ENCODE results near the gene KDM4D. TPM values are rescaled to one million over a fixed set of nuclear protein-coding genes. Genes with fewer than 3 reads are reported as not detected.

The KDM4D gene
- total and polyA plus RNA-seq, 2 of the 4 experiments (the other 2 are of a cell fraction), result 0.90 to 1.1 TPM

GRCh38 chr11:94958121-94958696 is 15.3 kb upstream of the KDM4D start:
- Histone ChIP-seq H3K18ac (ENCODE audit: low read depth, low read length) (peak overlapping the region; percentile 89), H3K9ac (ENCODE audit: low read depth, low read length) (peak overlapping the region; percentile 59), H2AK5ac (ENCODE audit: low read depth, low read length) (no peak overlapping the region; the same call in 1 of the 2 replicates), H3K4me1 (ENCODE audit: control insufficient read depth, insufficient read depth, low read length) (peaks cover 5% of the 10 kb centered on the region), H3K4me2 (ENCODE audit: low read depth, low read length) (0 out of 2 replicates have a peak overlapping the region, but pooled peaks have one; percentile 44), H3K4me3 (ENCODE audit: insufficient read depth, low read depth, low read length) (no peak overlapping the region), H3K27ac (ENCODE audit: insufficient read depth, low read length) (peak overlapping the region; percentile 80), H3K23ac (ENCODE audit: low read depth, low read length) (no peak overlapping the region), H2BK20ac (ENCODE audit: low read depth, low read length) (peak overlapping the region; percentile 50; the same call in 1 of the 2 replicates), H2AK9ac (replicated peaks; ENCODE audit: low read depth, low read length, poor library complexity) (peak overlapping the region; percentile 8), H4K20me1 (ENCODE audit: insufficient read depth, low read length) (no peaks in the 10 kb centered on the region), H3K4ac (ENCODE audit: low read depth, low read length) (peak overlapping the region; percentile 74), H2BK15ac (ENCODE audit: low read depth, low read length) (no peak overlapping the region), H3K14ac (replicated peaks; ENCODE audit: low read depth, low read length) (peak overlapping the region; percentile 75), H3K36me3 (ENCODE audit: control insufficient read depth, insufficient read depth, low read length) (peaks cover 6% of the 10 kb centered on the region; the same call in 1 of the 2 replicates), H3K27me3 (ENCODE audit: control insufficient read depth, insufficient read depth, low read length) (no peaks in the 10 kb centered on the region), H2BK5ac (ENCODE audit: low read depth, low read length, poor library complexity, severe bottlenecking) (peak overlapping the region; percentile 71), H3K9me3 (ENCODE audit: control insufficient read depth, insufficient read depth, low read length) (no peaks in the 10 kb centered on the region), H4K8ac (ENCODE audit: low read depth in 2 of 2, low read length in 2 of 2) (peak overlapping the region; percentile 26 to 44; a peak in 2 of 4 replicates), H2AFZ (replicated peaks; ENCODE audit: low read length, poor library complexity) (peak overlapping the region; percentile 60), H3K79me1 (ENCODE audit: low read depth in 1 of 2, low read length in 2 of 2) (no peaks in the 10 kb centered on the region; a peak in 1 of 4 replicates), H4K5ac (ENCODE audit: low read depth, low read length) (peak overlapping the region; percentile 95), H3K56ac (ENCODE audit: extremely low read depth, insufficient read depth, low read length) (0 out of 2 replicates have a peak overlapping the region, but pooled peaks have one; percentile 33), H3K9me1 (ENCODE audit: insufficient read depth, low read length) (0 out of 2 replicates have a peak, but pooled peaks cover 4% of the 10 kb centered on the region), H4K91ac (ENCODE audit: insufficient read depth, low read depth, low read length) (peak overlapping the region; percentile 69; the same call in 1 of the 2 replicates), H2BK120ac (ENCODE audit: low read depth, low read length) (peak overlapping the region; percentile 63)
- ATAC-seq (ENCODE audit: low read depth) (peak; percentile 95), DNase-seq (peak; percentile 66)
- intact Hi-C loops (cut with micrococcal nuclease), result no loop called here
- POLR2A ChIA-PET (ENCODE audit: unreplicated experiment), result interaction anchor here (0.5 to 0.9 kb wide), 3 partner anchors 10 to 25 kb away, joined by 3 to 12 read pairs (median 5); no protein-coding TSS in a partner anchor
- CTCF ChIA-PET, result interaction anchor here (0.8 to 1.2 kb wide), 3 partner anchors 10 to 1063 kb away, joined by 3 to 5 read pairs (median 3); no protein-coding TSS in a partner anchor
- peak; percentile 56; the same call in 1 of the 2 replicates for TF ChIP-seq FOS (IDR thresholded peaks at IDR 0.05; ENCODE audit: low read depth, low read length)
- no peak for TF ChIP-seq USF2 (IDR thresholded peaks at IDR 0.05; ENCODE audit: low read depth, low read length)
- in situ Hi-C loops (cut with MboI; ENCODE audit: low sequenced_read_pairs), result no loop called here
- WGBS, 2 experiments (ENCODE audit: extremely low coverage in 2 of 2, insufficient read length in 1 of 2), result no CpG with 5 or more reads among the region's 2 CpGs
- no TSS peak for BruUV-seq (replicated peaks)
- dilution Hi-C loops (cut with HindIII; ENCODE audit: low sequenced_read_pairs, unreplicated experiment), result no loop called here
